Endothelial cell of umbilical vein (primary cell): ENCODE measurements around the gene ADCY2. TPM values are rescaled to one million over a fixed set of nuclear protein-coding genes. Genes with fewer than 3 reads are reported as not detected.

Experiments used
- BruUV-seq: library from RNA; stranded (reverse); fragments of 400-500 nt; replicated peaks from 2 replicates; lab custom pipeline; 2021; lab: Mats Ljungman, UMichigan
- CTCF ChIA-PET: fragments of 300-600, 350-600 bp; sonication (Branson Sonifier 250); formaldehyde crosslinking; loops from one replicate; lab custom pipeline; 2021; ENCODE audit warnings: antibody characterized with exemption, inconsistent platforms; lab: Charles Lee
- POLR2A ChIA-PET: fragments of 300-600, 350-600 bp; sonication (Branson Sonifier 250); formaldehyde crosslinking; loops from one replicate; lab custom pipeline; 2021; ENCODE audit warnings: antibody characterized with exemption, inconsistent platforms; lab: Charles Lee
- DNase-seq: peaks from one replicate; pipeline ENCODE4 v3.0.0-alpha.2; 2011; ENCODE audit warnings: low read depth, low spot score
- FAIRE-seq: peaks from 2 replicates; lab custom pipeline; 2011; peaks lifted over from hg19 to GRCh38; lab: Jason Lieb, UNC
- H2AFZ ChIP-seq: 2 replicates; pipeline ENCODE4 v1.6.0; 2012; ENCODE audit warnings: low read depth, low read length, control low read depth, inconsistent platforms
- H3K27ac ChIP-seq: 2 replicates; pipeline ENCODE4 v1.5.1; 2011; ENCODE audit warnings: low read depth, mild to moderate bottlenecking, control low read depth, low read length, moderate library complexity; ENCODE audit not compliant: insufficient read depth
- H3K27me3 ChIP-seq, 2 experiments: 2 replicates each; pipeline versions ENCODE4 v1.6.0 to v1.6.1; 2011; ENCODE audit warnings: low read length in 2 of 2, mixed read lengths in 1 of 2; ENCODE audit not compliant: control insufficient read depth in 2 of 2, insufficient read depth in 2 of 2
- H3K36me3 ChIP-seq, 2 experiments: 2 replicates in 1 of 2; 3 replicates in 1 of 2; pipeline ENCODE4 v1.5.1; 2011; ENCODE audit warnings: low read length in 2 of 2, mild to moderate bottlenecking in 1 of 2, moderate library complexity in 1 of 2; ENCODE audit not compliant: control insufficient read depth in 2 of 2, insufficient read depth in 2 of 2; ENCODE audit errors: extremely low read depth in 1 of 2
- H3K4me1 ChIP-seq: 3 replicates; pipeline ENCODE4 v1.5.1; 2011; ENCODE audit warnings: mild to moderate bottlenecking, low read length; ENCODE audit not compliant: control insufficient read depth, insufficient read depth; ENCODE audit errors: extremely low read depth
- H3K4me2 ChIP-seq: 2 replicates; pipeline ENCODE4 v1.6.1; 2011; ENCODE audit warnings: low read length, control low read depth, mixed read lengths; ENCODE audit not compliant: insufficient read depth
- H3K4me3 ChIP-seq, 3 experiments: fragments of 200-600 bp in 1 of 3; sonication (generic), shearing (Covaris generic) in 1 of 3; replicated peaks in 1 of 3; 2 replicates each; pipeline ENCODE4 v1.5.1; 2011 to 2016; ENCODE audit warnings: control low read depth in 3 of 3, low read length in 3 of 3, mild to moderate bottlenecking in 2 of 3, inconsistent platforms in 1 of 3, low read depth in 1 of 3, moderate library complexity in 1 of 3; ENCODE audit not compliant: insufficient read depth in 1 of 3
- H3K79me2 ChIP-seq: 2 replicates; pipeline ENCODE4 v1.6.0; 2012; ENCODE audit warnings: low read length, inconsistent platforms; ENCODE audit not compliant: control insufficient read depth, insufficient read depth
- H3K9ac ChIP-seq: replicated peaks from 2 replicates; pipeline ENCODE3; 2011; ENCODE audit warnings: low read length, control low read depth; ENCODE audit not compliant: insufficient read depth; ENCODE audit errors: extremely low read depth
- H3K9me1 ChIP-seq: replicated peaks from 3 replicates; pipeline ENCODE4 v1.6.0; 2011; ENCODE audit warnings: mild to moderate bottlenecking, low read length; ENCODE audit not compliant: control insufficient read depth, insufficient read depth; ENCODE audit errors: extremely low read depth
- H3K9me3 ChIP-seq: replicated peaks from 2 replicates; pipeline ENCODE4 v1.5.1; 2012; ENCODE audit warnings: low read length, inconsistent platforms; ENCODE audit not compliant: control insufficient read depth, insufficient read depth
- H4K20me1 ChIP-seq: replicated peaks from 2 replicates; pipeline ENCODE3; 2011; ENCODE audit warnings: mild to moderate bottlenecking, low read length; ENCODE audit not compliant: control insufficient read depth, insufficient read depth; ENCODE audit errors: extremely low read depth
- EZH2 ChIP-seq: IDR thresholded peaks from 2 replicates; pipeline ENCODE4 v1.6.1; 2012; ENCODE audit warnings: borderline replicate concordance, low read depth, mild to moderate bottlenecking, moderate library complexity, low read length, inconsistent platforms; ENCODE audit not compliant: severe bottlenecking
- FOS ChIP-seq: IDR thresholded peaks from 2 replicates; pipeline ENCODE4 v1.6.1; 2011; ENCODE audit warnings: mild to moderate bottlenecking, low read length, moderate library complexity, borderline replicate concordance; ENCODE audit not compliant: insufficient read depth
- GATA2 ChIP-seq: IDR thresholded peaks from 2 replicates; pipeline ENCODE4 v1.7.0; 2011; ENCODE audit warnings: low read depth, mild to moderate bottlenecking, moderate library complexity, mixed read lengths, low read length; ENCODE audit not compliant: insufficient read length, insufficient read depth
- JUN ChIP-seq: IDR thresholded peaks from 2 replicates; pipeline ENCODE4 v1.6.1; 2011; ENCODE audit warnings: borderline replicate concordance, low read depth; ENCODE audit not compliant: insufficient read length, insufficient read depth
- MYC ChIP-seq: IDR thresholded peaks from one replicate; pipeline ENCODE4 v1.6.1; 2011; ENCODE audit warnings: mild to moderate bottlenecking, low read depth, low read length
- POLR2A ChIP-seq: IDR thresholded peaks from 2 replicates; pipeline ENCODE4 v1.6.1; 2012; ENCODE audit warnings: low read depth, mild to moderate bottlenecking, control low read depth, low read length
- POLR2AphosphoS5 ChIP-seq: IDR thresholded peaks from 2 replicates; pipeline ENCODE4 v1.6.1; 2012; ENCODE audit warnings: low read depth, mild to moderate bottlenecking, control low read depth, low read length, moderate library complexity; ENCODE audit not compliant: insufficient read depth
- dilution Hi-C: fragments of 300-500 bp; cut with MboI; formaldehyde crosslinking; loops from one replicate; pipeline ENCODE4 v1.15.0; 2019; ENCODE audit warnings: low sequenced_read_pairs; ENCODE audit not compliant: extremely low pct_ligation_motif_present
- intact Hi-C: fragments of 100-400 bp; cut with micrococcal nuclease; formaldehyde crosslinking; loops from one replicate; pipeline ENCODE4 v1.10.0; 2022
- polyA plus RNA-seq, 4 experiments: library from polyadenylated mRNA; depleted of rRNA in 3 of 4; stranded (reverse) in 3 of 4; unstranded in 1 of 4; fragments of >200 nt; gene quantifications; 2 replicates each; pipeline versions ENCODE4 v1.2.1 to v1.2.3, GENCODE V29; 2011 to 2012; ENCODE audit warnings: missing spikeins in 1 of 4
- total RNA-seq: library from RNA; stranded (reverse); gene quantifications from 2 replicates; pipeline ENCODE4 v1.2.3, GENCODE V29; 2021
- TF ChIP-seq, protein P1 (sequence below): IDR thresholded peaks from 2 replicates; pipeline ENCODE4 v1.6.1; 2011; ENCODE audit not compliant: insufficient read depth, insufficient read length
- TF ChIP-seq, protein P2 (sequence below), 2 donors: IDR thresholded peaks; 1 replicate in 1 of 2; 2 replicates in 1 of 2; pipeline ENCODE4 v1.5.1; 2011; ENCODE audit warnings: low read length in 2 of 2, mild to moderate bottlenecking in 2 of 2, moderate library complexity in 2 of 2, control low read depth in 1 of 2, inconsistent platforms in 1 of 2, low read depth in 1 of 2; ENCODE audit not compliant: insufficient read depth in 1 of 2; ENCODE audit errors: extremely low read depth in 1 of 2

The ADCY2 gene
- total and polyA plus RNA-seq, 2 donors (not counting 3 experiments of a cell fraction or from before 2014, with no cell fraction given) = under 0.01 TPM; not detected in 1

DNA sequence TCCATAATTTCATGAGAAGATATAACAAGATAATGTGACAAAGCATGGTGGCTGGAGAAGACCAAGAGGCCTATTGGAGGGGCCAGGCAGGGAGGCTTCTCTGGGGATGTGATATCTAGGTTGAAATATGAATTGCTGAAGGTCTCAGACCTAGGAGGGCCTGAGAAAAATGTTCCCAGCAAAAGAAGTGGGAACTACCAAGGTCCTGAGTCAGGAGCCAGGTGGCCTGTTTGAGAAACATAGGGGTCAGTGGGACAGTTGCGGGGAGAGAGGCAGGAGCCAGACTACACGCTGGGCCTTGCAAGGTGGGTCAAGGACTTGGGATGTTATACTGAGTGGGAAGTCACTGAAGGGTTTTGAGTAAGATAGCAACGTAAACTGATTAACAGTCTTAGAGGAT is 238.9 kb downstream of the ADCY2 start:
- dilution Hi-C loops = no loop called here

DNA sequence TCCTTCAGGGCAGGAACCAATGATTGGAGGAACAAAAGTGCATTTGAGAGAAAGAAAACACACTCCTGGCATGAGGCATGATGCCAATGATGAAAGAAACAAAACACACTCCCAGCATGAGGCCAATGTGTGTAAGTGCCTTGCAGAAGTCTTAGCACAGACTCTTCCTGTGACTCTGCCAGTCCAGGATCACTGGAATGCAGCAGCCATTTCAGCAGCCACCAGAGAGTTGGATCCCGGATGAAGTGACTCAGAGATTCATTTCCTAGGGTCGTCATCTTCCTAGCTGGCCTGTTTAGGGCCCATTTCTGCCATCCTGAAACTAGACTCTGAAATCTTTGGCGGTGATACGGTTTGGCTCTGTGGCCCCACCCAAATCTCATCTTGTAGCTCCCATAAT is 242.5 kb downstream of the ADCY2 start:
- dilution Hi-C loops = no loop called here
- Histone ChIP-seq H3K4me2 (no peak overlapping the region), H4K20me1 (no peaks in the 10 kb centered on the region), H3K9me3 (no peaks in the 10 kb centered on the region), H2AFZ (no peak overlapping the region), H3K79me2 (no peaks in the 10 kb centered on the region), H3K9me1 (no peaks in the 10 kb centered on the region), H3K27ac (no peak overlapping the region), H3K27me3 (no peaks in the 10 kb centered on the region), H3K9ac (no peak overlapping the region), H3K36me3 (no peaks in the 10 kb centered on the region), H3K4me3 (no peak overlapping the region), H3K4me1 (no peaks in the 10 kb centered on the region)
- CTCF ChIA-PET = no interaction called here
- TF ChIP-seq POLR2A (no peak), EZH2 (no peak), JUN (no peak), GATA2 (no peak), POLR2AphosphoS5 (no peak), MYC (no peak), FOS (no peak)
- TF ChIP-seq, protein P1, sequence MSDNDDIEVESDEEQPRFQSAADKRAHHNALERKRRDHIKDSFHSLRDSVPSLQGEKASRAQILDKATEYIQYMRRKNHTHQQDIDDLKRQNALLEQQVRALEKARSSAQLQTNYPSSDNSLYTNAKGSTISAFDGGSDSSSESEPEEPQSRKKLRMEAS = no peak
- TF ChIP-seq, protein P2, sequence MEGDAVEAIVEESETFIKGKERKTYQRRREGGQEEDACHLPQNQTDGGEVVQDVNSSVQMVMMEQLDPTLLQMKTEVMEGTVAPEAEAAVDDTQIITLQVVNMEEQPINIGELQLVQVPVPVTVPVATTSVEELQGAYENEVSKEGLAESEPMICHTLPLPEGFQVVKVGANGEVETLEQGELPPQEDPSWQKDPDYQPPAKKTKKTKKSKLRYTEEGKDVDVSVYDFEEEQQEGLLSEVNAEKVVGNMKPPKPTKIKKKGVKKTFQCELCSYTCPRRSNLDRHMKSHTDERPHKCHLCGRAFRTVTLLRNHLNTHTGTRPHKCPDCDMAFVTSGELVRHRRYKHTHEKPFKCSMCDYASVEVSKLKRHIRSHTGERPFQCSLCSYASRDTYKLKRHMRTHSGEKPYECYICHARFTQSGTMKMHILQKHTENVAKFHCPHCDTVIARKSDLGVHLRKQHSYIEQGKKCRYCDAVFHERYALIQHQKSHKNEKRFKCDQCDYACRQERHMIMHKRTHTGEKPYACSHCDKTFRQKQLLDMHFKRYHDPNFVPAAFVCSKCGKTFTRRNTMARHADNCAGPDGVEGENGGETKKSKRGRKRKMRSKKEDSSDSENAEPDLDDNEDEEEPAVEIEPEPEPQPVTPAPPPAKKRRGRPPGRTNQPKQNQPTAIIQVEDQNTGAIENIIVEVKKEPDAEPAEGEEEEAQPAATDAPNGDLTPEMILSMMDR (IDR thresholded peaks at IDR 0.05; ENCODE audit: extremely low read depth in 1 of 2, insufficient read depth in 1 of 2, low read depth in 1 of 2, low read length in 2 of 2) = no peak
- FAIRE-seq (no peak), DNase-seq (no peak)
- intact Hi-C loops = no loop called here
- BruUV-seq = no TSS peak
- POLR2A ChIA-PET = no interaction called here

More for the DNA sequence above, 238.9 kb downstream of the ADCY2 start:
- H3K9ac ChIP-seq = no peak overlapping the region
- ChIA-PET CTCF (no interaction called here), POLR2A (no interaction called here)
- no TSS peak for BruUV-seq
- no peak overlapping the region for H3K4me2 ChIP-seq
- H3K27ac ChIP-seq = no peak overlapping the region
- intact Hi-C loops = no loop called here
- H3K9me3 ChIP-seq = no peaks in the 10 kb centered on the region
- FAIRE-seq = no peak
- H3K9me1 ChIP-seq = no peaks in the 10 kb centered on the region
- TF ChIP-seq, protein P1 = no peak
- TF ChIP-seq, protein P2 (IDR thresholded peaks at IDR 0.05; ENCODE audit: extremely low read depth in 1 of 2, insufficient read depth in 1 of 2, low read depth in 1 of 2, low read length in 2 of 2) = no peak
- TF ChIP-seq MYC (no peak), GATA2 (no peak)
- no peaks in the 10 kb centered on the region for H3K36me3 ChIP-seq
- H2AFZ ChIP-seq = no peak overlapping the region
- no peak for DNase-seq
- no peaks in the 10 kb centered on the region for H3K79me2 ChIP-seq
- no peaks in the 10 kb centered on the region for H3K4me1 ChIP-seq
- no peak overlapping the region for H3K4me3 ChIP-seq
- no peaks in the 10 kb centered on the region for H3K27me3 ChIP-seq
- H4K20me1 ChIP-seq = no peaks in the 10 kb centered on the region
